ENCODE data around the gene NUP43.
"Not testable (repeated sequence)": the region's sequence is repeated elsewhere in the genome, so short reads cannot be mapped to it uniquely, and the experiment has no call there.

NUP43 gene

DNA sequence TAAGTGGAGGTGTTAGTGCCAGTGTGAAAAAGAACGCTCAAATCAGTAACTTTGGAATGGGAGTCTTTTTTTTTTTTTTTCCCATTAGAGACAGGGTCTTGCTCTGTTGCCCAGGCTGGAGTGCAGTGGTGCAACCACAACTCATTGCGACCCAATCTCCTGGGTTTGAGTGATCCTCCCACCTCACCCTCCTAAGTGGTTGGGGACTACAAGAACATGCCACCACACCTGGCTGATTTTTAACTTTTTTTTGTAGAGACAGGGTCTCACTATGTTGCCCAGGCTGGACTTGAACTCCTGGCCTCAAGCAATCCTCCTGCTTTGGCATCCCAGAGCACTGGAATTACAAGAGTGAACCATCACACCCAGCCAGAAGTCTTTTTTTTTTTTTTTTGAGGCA is 48.2 kb downstream of the NUP43 start:
- DNase-seq (ENCODE audit: low read depth in 2 of 2, low spot score in 1 of 2), result no peak

GRCh38 chr6:149696901-149697300 is 49.4 kb downstream of the NUP43 start:
- DNase-seq (ENCODE audit: low read depth in 2 of 2, low spot score in 1 of 2), result no peak

DNA sequence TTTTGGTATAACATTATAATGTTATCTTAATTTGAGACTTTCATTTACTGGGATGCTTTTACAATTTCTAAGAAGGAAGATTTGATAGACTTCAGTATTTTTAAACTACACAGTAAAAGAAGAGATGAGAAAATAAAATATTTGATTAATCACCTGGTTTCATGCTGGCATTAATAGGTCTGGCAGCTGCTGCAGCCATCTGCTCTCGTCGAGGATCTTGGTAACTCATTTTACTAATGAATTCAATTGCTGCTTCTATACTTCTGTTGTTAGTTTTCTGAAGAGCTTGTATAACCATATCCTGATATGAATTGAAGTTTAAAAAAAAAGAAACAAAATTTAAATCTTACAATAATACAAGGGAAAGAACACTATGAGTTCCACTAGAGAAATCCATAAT is 51.4 kb downstream of the NUP43 start:
- no peak for DNase-seq (ENCODE audit: low read depth in 2 of 2, low spot score in 1 of 2)

DNA sequence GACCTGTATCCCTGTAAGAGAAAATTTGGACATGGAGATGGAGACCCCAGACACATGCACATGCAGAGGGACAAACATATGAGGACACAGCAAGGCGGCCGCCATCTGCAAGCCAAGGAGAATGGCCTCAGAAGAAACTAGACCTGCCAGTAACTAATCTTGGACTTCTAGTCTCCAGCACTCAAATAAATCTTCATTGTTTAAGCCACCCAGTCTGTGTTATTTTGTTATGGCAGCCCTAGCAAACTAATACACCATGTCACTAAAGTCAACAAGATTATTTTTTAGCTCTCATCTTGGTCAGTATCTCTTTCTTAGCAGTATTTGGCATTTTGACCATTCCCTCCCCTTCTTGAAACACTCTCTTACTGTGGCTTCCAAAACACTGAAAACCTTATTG is 55.1 kb downstream of the NUP43 start:
- no peak for DNase-seq (ENCODE audit: low read depth in 2 of 2, low spot score in 1 of 2)

GRCh38 chr6:149686230-149686629 is 60.1 kb downstream of the NUP43 start:
- DNase-seq (ENCODE audit: low read depth in 2 of 2, low spot score in 1 of 2), result no peak

- no peak for DNase-seq (ENCODE audit: low read depth in 2 of 2, low spot score in 1 of 2)
These were observed 63.0 kb downstream of the NUP43 start for GRCh38 chr6:149683256-149683859.

- DNase-seq (ENCODE audit: low read depth in 2 of 2, low spot score in 1 of 2), result not testable (repeated sequence)
These were observed 64.5 kb downstream of the NUP43 start for GRCh38 chr6:149681845-149682244.

- no peak for DNase-seq (ENCODE audit: low read depth in 2 of 2, low spot score in 1 of 2)
These were observed 65.1 kb downstream of the NUP43 start for GRCh38 chr6:149681209-149681608.

DNA sequence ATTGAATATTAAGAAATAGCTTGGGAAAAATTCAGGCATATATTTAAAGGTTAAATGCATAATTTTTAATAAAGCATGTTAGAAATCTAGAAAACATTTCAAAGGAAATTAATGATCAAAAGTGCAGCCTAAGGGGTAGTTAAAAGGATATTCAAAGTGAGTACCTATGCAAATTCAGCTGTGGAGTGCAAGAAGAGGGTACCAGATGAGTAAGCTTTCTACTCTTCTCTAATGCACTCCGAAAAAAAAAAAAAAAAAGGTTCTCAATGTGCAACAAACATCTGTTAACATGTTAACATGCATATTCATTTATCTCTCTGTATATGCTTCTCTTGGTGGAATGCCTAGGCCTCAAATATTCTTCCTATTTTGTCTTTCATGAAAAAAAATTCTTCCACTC is 65.8 kb downstream of the NUP43 start:
- DNase-seq (ENCODE audit: low read depth in 2 of 2, low spot score in 1 of 2), result no peak
